ENCODE results near the gene LRSAM1. TPM values are rescaled to one million over a fixed set of nuclear protein-coding genes. Genes with fewer than 3 reads are reported as not detected.

LRSAM1 gene
- total RNA-seq, 2 experiments from 2014 or later, result 20.8 to 32.2 TPM

GRCh38 chr9:127430415-127430814, 20.9 kb upstream of the LRSAM1 start:
- TF ChIP-seq, protein P1, sequence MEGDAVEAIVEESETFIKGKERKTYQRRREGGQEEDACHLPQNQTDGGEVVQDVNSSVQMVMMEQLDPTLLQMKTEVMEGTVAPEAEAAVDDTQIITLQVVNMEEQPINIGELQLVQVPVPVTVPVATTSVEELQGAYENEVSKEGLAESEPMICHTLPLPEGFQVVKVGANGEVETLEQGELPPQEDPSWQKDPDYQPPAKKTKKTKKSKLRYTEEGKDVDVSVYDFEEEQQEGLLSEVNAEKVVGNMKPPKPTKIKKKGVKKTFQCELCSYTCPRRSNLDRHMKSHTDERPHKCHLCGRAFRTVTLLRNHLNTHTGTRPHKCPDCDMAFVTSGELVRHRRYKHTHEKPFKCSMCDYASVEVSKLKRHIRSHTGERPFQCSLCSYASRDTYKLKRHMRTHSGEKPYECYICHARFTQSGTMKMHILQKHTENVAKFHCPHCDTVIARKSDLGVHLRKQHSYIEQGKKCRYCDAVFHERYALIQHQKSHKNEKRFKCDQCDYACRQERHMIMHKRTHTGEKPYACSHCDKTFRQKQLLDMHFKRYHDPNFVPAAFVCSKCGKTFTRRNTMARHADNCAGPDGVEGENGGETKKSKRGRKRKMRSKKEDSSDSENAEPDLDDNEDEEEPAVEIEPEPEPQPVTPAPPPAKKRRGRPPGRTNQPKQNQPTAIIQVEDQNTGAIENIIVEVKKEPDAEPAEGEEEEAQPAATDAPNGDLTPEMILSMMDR (conservative IDR thresholded peaks at IDR 0.05; ENCODE audit: low read length), result no peak
- no peak for TF ChIP-seq EZH2phosphoT487 (IDR thresholded peaks at IDR 0.05; ENCODE audit: borderline replicate concordance, low read depth, low read length)
- H3K4me3 ChIP-seq (ENCODE audit: low read depth, low read length, poor library complexity, severe bottlenecking), result no peak overlapping the region
- peaks cover 7% of the 10 kb centered on the region for H3K4me1 ChIP-seq (ENCODE audit: insufficient read depth, low read length, poor library complexity, severe bottlenecking)
- intact Hi-C loops (cut with micrococcal nuclease; ENCODE audit: unreplicated experiment), result no loop called here
- no peak overlapping the region for H3K4me2 ChIP-seq (ENCODE audit: low read length)
- ChIA-PET CTCF (ENCODE audit: unreplicated experiment) (no interaction called here), POLR2A (no interaction called here)
- H3K9me2 ChIP-seq (ENCODE audit: insufficient read depth, low read length), result no peaks in the 10 kb centered on the region
- H2AFZ ChIP-seq (ENCODE audit: low read length), result no peak overlapping the region
- no peaks in the 10 kb centered on the region for H4K20me1 ChIP-seq (ENCODE audit: insufficient read depth, low read length)
- no peak overlapping the region for H3K27ac ChIP-seq (ENCODE audit: low read depth, low read length, poor library complexity, severe bottlenecking)
- BruUV-seq (replicated peaks), result no TSS peak
- H3K79me2 ChIP-seq (ENCODE audit: insufficient read depth, low read depth, low read length), result peaks cover 15% of the 10 kb centered on the region; the same call in 1 of the 2 replicates
- H3K9me3 ChIP-seq (ENCODE audit: low read length), result no peaks in the 10 kb centered on the region
- H3K36me3 ChIP-seq (ENCODE audit: insufficient read depth, low read length), result peaks cover 66% of the 10 kb centered on the region
- no peak for DNase-seq (ENCODE audit: low spot score)

GRCh38 chr9:127437497-127438264, 13.6 kb upstream of the LRSAM1 start:
- Histone ChIP-seq H3K36me3 (ENCODE audit: insufficient read depth, low read length) (peaks cover 85% of the 10 kb centered on the region), H3K27ac (ENCODE audit: low read depth, low read length, poor library complexity, severe bottlenecking) (no peak overlapping the region), H3K9me2 (ENCODE audit: insufficient read depth, low read length) (no peaks in the 10 kb centered on the region), H4K20me1 (ENCODE audit: insufficient read depth, low read length) (no peaks in the 10 kb centered on the region), H2AFZ (ENCODE audit: low read length) (no peak overlapping the region), H3K4me1 (ENCODE audit: insufficient read depth, low read length, poor library complexity, severe bottlenecking) (no peaks in the 10 kb centered on the region), H3K9me3 (ENCODE audit: low read length) (no peaks in the 10 kb centered on the region), H3K79me2 (ENCODE audit: insufficient read depth, low read depth, low read length) (no peaks in the 10 kb centered on the region), H3K4me3 (ENCODE audit: low read depth, low read length, poor library complexity, severe bottlenecking) (no peak overlapping the region), H3K4me2 (ENCODE audit: low read length) (no peak overlapping the region)
- ChIA-PET CTCF (ENCODE audit: unreplicated experiment) (no interaction called here), POLR2A (no interaction called here)
- no TSS peak for BruUV-seq (replicated peaks)
- no peak for TF ChIP-seq EZH2phosphoT487 (IDR thresholded peaks at IDR 0.05; ENCODE audit: borderline replicate concordance, low read depth, low read length)
- TF ChIP-seq, protein P1 (conservative IDR thresholded peaks at IDR 0.05; ENCODE audit: low read length), result no peak
- DNase-seq (ENCODE audit: low spot score), result no peak
- intact Hi-C loops (cut with micrococcal nuclease; ENCODE audit: unreplicated experiment), result no loop called here

GRCh38 chr9:127438394-127438793, 12.9 kb upstream of the LRSAM1 start:
- Histone ChIP-seq H3K27ac (ENCODE audit: low read depth, low read length, poor library complexity, severe bottlenecking) (no peak overlapping the region), H3K4me2 (ENCODE audit: low read length) (no peak overlapping the region), H4K20me1 (ENCODE audit: insufficient read depth, low read length) (no peaks in the 10 kb centered on the region), H2AFZ (ENCODE audit: low read length) (no peak overlapping the region), H3K36me3 (ENCODE audit: insufficient read depth, low read length) (peaks cover 83% of the 10 kb centered on the region), H3K9me2 (ENCODE audit: insufficient read depth, low read length) (no peaks in the 10 kb centered on the region), H3K9me3 (ENCODE audit: low read length) (no peaks in the 10 kb centered on the region), H3K79me2 (ENCODE audit: insufficient read depth, low read depth, low read length) (no peaks in the 10 kb centered on the region), H3K4me1 (ENCODE audit: insufficient read depth, low read length, poor library complexity, severe bottlenecking) (no peaks in the 10 kb centered on the region), H3K4me3 (ENCODE audit: low read depth, low read length, poor library complexity, severe bottlenecking) (no peak overlapping the region)
- DNase-seq (ENCODE audit: low spot score), result no peak
- intact Hi-C loops (cut with micrococcal nuclease; ENCODE audit: unreplicated experiment), result no loop called here
- no peak for TF ChIP-seq EZH2phosphoT487 (IDR thresholded peaks at IDR 0.05; ENCODE audit: borderline replicate concordance, low read depth, low read length)
- TF ChIP-seq, protein P1 (conservative IDR thresholded peaks at IDR 0.05; ENCODE audit: low read length), result no peak
- ChIA-PET POLR2A (no interaction called here), CTCF (ENCODE audit: unreplicated experiment) (no interaction called here)
- BruUV-seq (replicated peaks), result no TSS peak
